Measurements from ENCODE around the gene HOXD9. TPM values are rescaled to one million over a fixed set of nuclear protein-coding genes. Genes with fewer than 3 reads are reported as not detected.
A peak's percentile ranks its signal among the peaks of the same experiment; 100 is the strongest.

Gene HOXD9
- total and polyA plus RNA-seq, 2 of the 8 experiments (the other 6 are each of a cell fraction or from before 2014, with no cell fraction given), result not detected

GRCh38 chr2:176082824-176083751, 39.4 kb upstream of the HOXD9 start (continued):
- TF ChIP-seq EZH2 (IDR thresholded peaks at IDR 0.05; ENCODE audit: low read depth, low read length, severe bottlenecking) (peak; percentile 93), TAF1 (IDR thresholded peaks at IDR 0.05; ENCODE audit: low read depth, low read length) (no peak), CBX8 (IDR thresholded peaks at IDR 0.05; ENCODE audit: borderline replicate concordance, low read depth, low read length) (no peak), KDM5A (IDR thresholded peaks at IDR 0.05; ENCODE audit: low read length) (no peak), SP2 (IDR thresholded peaks at IDR 0.05; ENCODE audit: low read length) (no peak), RBBP5 (IDR thresholded peaks at IDR 0.05; ENCODE audit: borderline replicate concordance, low read depth, low read length) (no peak)
- TF ChIP-seq, protein P1, sequence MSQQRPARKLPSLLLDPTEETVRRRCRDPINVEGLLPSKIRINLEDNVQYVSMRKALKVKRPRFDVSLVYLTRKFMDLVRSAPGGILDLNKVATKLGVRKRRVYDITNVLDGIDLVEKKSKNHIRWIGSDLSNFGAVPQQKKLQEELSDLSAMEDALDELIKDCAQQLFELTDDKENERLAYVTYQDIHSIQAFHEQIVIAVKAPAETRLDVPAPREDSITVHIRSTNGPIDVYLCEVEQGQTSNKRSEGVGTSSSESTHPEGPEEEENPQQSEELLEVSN (IDR thresholded peaks at IDR 0.05), result peak; percentile 77
- TF ChIP-seq, protein P2, sequence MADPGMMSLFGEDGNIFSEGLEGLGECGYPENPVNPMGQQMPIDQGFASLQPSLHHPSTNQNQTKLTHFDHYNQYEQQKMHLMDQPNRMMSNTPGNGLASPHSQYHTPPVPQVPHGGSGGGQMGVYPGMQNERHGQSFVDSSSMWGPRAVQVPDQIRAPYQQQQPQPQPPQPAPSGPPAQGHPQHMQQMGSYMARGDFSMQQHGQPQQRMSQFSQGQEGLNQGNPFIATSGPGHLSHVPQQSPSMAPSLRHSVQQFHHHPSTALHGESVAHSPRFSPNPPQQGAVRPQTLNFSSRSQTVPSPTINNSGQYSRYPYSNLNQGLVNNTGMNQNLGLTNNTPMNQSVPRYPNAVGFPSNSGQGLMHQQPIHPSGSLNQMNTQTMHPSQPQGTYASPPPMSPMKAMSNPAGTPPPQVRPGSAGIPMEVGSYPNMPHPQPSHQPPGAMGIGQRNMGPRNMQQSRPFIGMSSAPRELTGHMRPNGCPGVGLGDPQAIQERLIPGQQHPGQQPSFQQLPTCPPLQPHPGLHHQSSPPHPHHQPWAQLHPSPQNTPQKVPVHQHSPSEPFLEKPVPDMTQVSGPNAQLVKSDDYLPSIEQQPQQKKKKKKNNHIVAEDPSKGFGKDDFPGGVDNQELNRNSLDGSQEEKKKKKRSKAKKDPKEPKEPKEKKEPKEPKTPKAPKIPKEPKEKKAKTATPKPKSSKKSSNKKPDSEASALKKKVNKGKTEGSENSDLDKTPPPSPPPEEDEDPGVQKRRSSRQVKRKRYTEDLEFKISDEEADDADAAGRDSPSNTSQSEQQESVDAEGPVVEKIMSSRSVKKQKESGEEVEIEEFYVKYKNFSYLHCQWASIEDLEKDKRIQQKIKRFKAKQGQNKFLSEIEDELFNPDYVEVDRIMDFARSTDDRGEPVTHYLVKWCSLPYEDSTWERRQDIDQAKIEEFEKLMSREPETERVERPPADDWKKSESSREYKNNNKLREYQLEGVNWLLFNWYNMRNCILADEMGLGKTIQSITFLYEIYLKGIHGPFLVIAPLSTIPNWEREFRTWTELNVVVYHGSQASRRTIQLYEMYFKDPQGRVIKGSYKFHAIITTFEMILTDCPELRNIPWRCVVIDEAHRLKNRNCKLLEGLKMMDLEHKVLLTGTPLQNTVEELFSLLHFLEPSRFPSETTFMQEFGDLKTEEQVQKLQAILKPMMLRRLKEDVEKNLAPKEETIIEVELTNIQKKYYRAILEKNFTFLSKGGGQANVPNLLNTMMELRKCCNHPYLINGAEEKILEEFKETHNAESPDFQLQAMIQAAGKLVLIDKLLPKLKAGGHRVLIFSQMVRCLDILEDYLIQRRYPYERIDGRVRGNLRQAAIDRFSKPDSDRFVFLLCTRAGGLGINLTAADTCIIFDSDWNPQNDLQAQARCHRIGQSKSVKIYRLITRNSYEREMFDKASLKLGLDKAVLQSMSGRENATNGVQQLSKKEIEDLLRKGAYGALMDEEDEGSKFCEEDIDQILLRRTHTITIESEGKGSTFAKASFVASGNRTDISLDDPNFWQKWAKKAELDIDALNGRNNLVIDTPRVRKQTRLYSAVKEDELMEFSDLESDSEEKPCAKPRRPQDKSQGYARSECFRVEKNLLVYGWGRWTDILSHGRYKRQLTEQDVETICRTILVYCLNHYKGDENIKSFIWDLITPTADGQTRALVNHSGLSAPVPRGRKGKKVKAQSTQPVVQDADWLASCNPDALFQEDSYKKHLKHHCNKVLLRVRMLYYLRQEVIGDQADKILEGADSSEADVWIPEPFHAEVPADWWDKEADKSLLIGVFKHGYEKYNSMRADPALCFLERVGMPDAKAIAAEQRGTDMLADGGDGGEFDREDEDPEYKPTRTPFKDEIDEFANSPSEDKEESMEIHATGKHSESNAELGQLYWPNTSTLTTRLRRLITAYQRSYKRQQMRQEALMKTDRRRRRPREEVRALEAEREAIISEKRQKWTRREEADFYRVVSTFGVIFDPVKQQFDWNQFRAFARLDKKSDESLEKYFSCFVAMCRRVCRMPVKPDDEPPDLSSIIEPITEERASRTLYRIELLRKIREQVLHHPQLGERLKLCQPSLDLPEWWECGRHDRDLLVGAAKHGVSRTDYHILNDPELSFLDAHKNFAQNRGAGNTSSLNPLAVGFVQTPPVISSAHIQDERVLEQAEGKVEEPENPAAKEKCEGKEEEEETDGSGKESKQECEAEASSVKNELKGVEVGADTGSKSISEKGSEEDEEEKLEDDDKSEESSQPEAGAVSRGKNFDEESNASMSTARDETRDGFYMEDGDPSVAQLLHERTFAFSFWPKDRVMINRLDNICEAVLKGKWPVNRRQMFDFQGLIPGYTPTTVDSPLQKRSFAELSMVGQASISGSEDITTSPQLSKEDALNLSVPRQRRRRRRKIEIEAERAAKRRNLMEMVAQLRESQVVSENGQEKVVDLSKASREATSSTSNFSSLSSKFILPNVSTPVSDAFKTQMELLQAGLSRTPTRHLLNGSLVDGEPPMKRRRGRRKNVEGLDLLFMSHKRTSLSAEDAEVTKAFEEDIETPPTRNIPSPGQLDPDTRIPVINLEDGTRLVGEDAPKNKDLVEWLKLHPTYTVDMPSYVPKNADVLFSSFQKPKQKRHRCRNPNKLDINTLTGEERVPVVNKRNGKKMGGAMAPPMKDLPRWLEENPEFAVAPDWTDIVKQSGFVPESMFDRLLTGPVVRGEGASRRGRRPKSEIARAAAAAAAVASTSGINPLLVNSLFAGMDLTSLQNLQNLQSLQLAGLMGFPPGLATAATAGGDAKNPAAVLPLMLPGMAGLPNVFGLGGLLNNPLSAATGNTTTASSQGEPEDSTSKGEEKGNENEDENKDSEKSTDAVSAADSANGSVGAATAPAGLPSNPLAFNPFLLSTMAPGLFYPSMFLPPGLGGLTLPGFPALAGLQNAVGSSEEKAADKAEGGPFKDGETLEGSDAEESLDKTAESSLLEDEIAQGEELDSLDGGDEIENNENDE (IDR thresholded peaks at IDR 0.05; ENCODE audit: insufficient replicate concordance, low read length), result no peak
